T-helper 9 cell (primary cell): ENCODE measurements around the gene DYNC2H1.

Experiments used
- DNase-seq: peaks from one replicate; pipeline ENCODE4 v3.0.0-alpha.2; 2020

DYNC2H1 gene

DNA sequence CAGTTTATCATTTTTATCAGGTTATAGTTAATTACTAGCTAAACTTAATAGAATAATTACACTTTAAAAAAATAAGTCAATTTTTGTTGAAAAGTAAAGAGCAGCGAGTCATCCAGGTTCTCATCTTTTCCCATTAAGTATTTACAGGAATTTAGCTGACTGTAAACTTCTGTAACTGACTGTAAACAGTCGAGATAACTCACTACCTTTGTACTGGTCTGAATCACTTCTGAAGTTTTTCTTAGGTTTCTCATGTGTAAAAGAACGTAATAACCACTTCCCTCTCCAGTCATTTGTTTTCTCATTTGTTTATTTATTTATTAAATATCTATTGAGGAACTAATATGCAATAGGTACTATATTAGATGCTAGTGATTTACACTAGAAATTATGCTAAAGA lies 270.8 kb downstream of the DYNC2H1 start:
- no peak for DNase-seq

- no peak for DNase-seq
Measured at GRCh38 chr11:103384652-103385051, 275.4 kb downstream of the DYNC2H1 start.

DNA sequence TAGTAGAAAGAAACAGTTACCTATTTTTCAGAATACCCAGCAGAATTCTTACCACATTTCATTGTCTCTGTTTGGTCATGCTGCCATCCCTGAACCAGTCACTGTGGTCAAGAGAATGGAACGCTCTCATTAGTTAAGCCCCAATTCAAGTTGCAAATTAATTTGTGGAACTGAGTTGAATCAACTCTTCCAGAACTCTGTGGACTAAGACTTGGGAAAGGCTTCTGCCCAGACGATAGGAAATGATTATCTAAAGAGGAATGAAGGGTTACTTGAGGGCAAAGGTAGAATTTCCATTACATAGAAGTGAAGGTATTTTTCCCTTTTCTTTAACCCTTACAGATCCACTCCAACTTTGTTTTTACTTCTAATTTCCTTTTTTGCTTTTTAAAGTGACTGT lies 286.4 kb downstream of the DYNC2H1 start:
- no peak for DNase-seq

DNA sequence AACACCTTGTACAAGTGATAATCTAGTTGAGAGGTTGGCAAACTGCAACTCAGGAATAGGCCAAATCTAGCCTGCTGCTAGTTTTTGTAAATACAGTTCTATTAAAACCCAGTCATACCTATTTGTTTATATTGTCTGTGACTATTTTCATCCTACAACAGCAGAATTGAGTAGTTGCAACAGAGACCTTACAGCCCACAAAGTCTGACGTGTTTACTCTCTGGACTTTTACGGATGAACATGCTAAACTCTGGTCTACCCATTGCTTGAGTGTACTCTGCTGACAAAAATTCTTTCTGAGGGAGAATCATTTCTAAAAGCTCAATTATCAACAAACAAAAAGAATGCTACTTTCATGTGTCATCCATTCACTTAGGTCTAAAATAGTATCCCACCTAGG lies 287.0 kb downstream of the DYNC2H1 start:
- no peak for DNase-seq

DNA sequence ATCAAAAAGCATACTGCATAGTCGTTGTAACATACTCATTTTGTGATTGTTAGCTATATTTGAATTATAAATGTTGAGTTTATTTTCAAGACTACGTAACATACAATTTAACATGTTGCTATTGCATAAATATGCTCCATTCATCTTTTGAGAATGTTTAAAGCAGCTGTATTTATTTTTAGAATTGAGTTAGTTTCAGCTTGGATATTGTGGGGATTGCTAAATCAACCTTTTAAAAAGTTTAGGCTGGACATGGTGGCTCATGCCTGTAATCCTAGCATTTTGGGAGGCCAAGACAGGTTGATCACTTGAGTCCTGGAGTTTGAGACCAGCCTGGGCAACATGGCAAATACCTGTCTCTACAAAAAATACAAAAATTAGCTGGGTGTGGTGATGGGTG lies 288.1 kb downstream of the DYNC2H1 start:
- no peak for DNase-seq

- DNase-seq, result no peak
Measured at GRCh38 chr11:103398829-103399228, 289.6 kb downstream of the DYNC2H1 start.

GRCh38 chr11:103406357-103406756 lies 297.1 kb downstream of the DYNC2H1 start:
- DNase-seq, result no peak

DNA sequence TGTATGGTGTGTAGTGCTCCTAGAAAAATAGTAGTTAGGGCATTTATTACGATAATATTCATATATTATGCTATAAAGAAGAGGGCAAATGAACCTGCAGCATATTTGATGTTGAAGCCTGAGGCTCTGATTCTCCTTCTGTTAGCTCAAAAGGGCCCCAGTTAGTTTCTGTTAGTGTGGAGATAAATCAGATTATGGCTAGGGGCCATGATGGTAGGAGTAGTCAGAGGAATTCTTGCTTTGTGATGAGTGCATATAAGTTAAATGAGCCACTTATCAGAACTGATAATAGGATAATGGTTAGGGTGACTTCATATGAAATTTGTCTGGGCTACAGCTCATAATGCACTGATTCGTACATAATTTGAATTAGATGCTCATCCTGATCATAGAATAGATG lies 298.4 kb downstream of the DYNC2H1 start:
- no peak for DNase-seq

- no peak for DNase-seq
Measured at GRCh38 chr11:103413266-103413888, 304.2 kb downstream of the DYNC2H1 start.

- no peak for DNase-seq
Measured at GRCh38 chr11:103418014-103418413, 308.8 kb downstream of the DYNC2H1 start.

DNA sequence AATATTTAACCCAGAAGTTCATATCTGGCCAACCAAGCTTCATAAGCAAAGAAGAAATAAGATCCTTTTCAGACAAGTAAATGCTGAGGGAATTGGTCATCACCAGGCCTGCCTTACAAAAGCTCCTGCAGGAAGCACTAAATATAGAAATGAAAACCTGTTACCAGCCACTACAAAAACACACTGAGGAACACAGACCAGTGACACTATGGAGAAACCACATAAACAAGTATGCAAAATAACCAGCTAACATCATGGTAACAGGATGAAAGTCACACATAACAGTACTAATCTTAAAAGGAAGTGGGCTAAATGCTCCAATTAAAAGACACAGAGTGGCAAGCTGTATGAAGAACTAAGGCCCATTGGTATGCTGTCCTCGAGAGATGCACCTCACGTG lies 311.4 kb downstream of the DYNC2H1 start:
- no peak for DNase-seq

DNA sequence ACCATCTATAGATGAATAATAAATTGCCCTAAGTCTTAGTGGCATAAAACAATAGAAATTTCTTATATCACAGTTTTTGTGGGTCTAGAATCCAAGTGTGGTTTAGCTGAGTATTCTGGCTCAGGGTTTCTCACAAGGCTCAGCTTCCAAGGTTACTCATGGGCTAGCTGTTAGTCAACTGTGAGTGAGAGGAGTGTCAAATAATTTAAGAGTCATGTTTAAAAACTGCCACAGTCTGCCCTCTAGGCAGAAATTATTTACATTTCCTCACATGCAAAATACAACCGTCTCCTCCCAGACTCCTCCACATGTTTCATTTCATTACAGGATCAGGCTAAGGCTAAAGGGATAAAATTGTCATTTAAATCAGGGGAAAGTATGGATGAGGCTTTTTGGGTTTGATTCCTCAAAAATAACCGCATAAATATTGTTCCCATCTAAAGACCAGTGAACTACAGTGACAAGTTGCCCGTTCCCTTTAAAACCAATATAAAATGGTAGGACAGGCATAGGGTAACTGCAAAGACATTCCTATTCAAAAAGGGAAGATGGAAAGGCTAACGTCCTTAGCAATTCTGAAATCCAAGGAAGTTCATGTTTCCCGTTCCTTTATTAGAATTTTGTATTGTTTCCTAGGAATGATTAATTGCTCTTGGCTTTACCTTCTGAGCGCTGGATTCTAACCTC lies 324.3 kb downstream of the DYNC2H1 start:
- no peak for DNase-seq

GRCh38 chr11:103434073-103434411 lies 324.8 kb downstream of the DYNC2H1 start:
- DNase-seq, result no peak

GRCh38 chr11:103436131-103436770 lies 327.0 kb downstream of the DYNC2H1 start:
- DNase-seq, result no peak

GRCh38 chr11:103441021-103441420 lies 331.8 kb downstream of the DYNC2H1 start:
- DNase-seq, result no peak

DNA sequence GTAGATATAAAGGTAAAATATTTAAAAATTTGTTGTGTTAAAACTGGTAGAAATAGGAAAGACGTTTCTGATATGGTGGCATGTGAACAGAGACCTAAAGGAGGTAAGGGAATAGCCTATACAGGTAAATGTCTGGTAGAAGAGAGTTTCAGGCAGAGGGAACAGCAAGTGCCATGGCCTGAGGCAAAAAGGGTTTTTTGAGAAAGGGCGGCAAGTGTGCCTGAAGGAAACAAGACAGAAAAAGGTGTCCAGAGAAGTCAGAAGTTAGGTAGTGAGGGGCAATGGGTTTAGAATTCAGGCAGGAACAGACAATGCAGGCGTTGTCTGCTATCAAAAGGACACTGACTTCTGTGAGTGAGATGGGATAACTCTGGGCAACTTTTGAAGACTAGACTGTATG lies 339.7 kb downstream of the DYNC2H1 start:
- DNase-seq, result no peak

DNA sequence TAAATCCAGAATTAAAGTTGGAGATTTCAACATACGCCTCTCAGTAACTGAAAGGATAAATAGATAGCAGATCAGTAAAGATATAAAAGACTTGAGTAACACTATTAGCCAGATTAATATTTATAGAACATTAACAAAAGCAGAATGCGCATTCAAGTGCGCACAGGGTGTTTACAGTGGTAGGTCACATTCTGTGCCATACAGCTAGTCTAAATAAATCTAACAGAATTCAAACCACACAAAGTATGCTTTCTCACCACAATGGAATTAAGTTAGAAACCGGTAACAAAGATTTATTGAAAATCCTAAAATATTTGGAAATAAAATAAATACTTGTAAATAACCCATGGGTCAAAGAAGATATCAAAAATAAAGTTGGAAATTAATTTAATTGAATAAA lies 341.0 kb downstream of the DYNC2H1 start:
- DNase-seq, result no peak

DNA sequence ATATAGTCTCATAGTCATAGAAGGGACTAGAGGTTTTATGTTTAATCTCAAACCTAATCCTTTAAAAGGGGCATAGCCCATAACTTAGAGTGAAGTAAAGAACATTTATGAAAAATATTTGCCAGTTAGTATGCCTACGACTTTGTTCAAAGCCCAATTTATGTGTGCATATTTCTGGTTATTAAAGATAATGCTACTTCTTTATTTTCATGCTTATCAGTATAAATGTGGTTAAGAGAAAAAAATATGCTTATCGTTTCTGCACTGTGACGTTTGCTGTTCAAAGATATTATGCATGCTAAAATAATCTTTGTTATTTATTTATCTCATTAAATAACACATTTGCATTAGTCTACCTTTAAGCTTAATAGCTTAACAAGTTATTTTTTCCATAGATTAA lies 343.9 kb downstream of the DYNC2H1 start:
- no peak for DNase-seq

GRCh38 chr11:103453915-103454709 lies 344.9 kb downstream of the DYNC2H1 start:
- DNase-seq, result no peak

GRCh38 chr11:103464420-103464819 lies 355.2 kb downstream of the DYNC2H1 start:
- no peak for DNase-seq

- no peak for DNase-seq
Measured at GRCh38 chr11:103465555-103466140, 356.4 kb downstream of the DYNC2H1 start.

GRCh38 chr11:103471546-103471945 lies 362.3 kb downstream of the DYNC2H1 start:
- no peak for DNase-seq

GRCh38 chr11:103476874-103477273 lies 367.6 kb downstream of the DYNC2H1 start:
- DNase-seq, result no peak
